K562 (cell line): ENCODE results near the gene NCOA6. TPM values are rescaled to one million over a fixed set of nuclear protein-coding genes. Genes with fewer than 3 reads are reported as not detected.
A peak's percentile ranks its signal among the peaks of the same experiment; 100 is the strongest.

ENCODE experiments used
- ARID3B ChIP-seq: fragments of 250-450 bp; sonication (Bioruptor Pico); IDR thresholded peaks from 2 replicates; pipeline ENCODE4 v1.4.0; 2020; ENCODE audit warnings: borderline replicate concordance
- BRCA1 ChIP-seq, 2 experiments: fragments of 450-650 bp in 1 of 2; sonication (generic) in 1 of 2; formaldehyde crosslinking in 1 of 2; IDR thresholded peaks; 2 replicates each; pipeline versions ENCODE4 v1.5.0 to v1.6.1; 2017 to 2020; ENCODE audit warnings: mild to moderate bottlenecking in 1 of 2, missing genetic modification reagents in 1 of 2
- CTBP1 ChIP-seq: fragments of 450-650 bp; IDR thresholded peaks from 2 replicates; pipeline ENCODE4 v1.6.1; 2016; ENCODE audit warnings: borderline replicate concordance
- DEAF1 ChIP-seq: fragments of 450-650 bp; formaldehyde crosslinking; IDR thresholded peaks from 2 replicates; pipeline ENCODE4 v1.4.0; 2020; ENCODE audit warnings: mild to moderate bottlenecking, moderate library complexity
- E2F6 ChIP-seq, 2 experiments: IDR thresholded peaks; 2 replicates each; pipeline ENCODE4 v1.6.1; 2011; ENCODE audit warnings: borderline replicate concordance in 1 of 2, control low read depth in 1 of 2, low read depth in 1 of 2, low read length in 1 of 2, mild to moderate bottlenecking in 1 of 2, mixed read lengths in 1 of 2, moderate library complexity in 1 of 2; ENCODE audit not compliant: insufficient read depth in 1 of 2, insufficient read length in 1 of 2, poor library complexity in 1 of 2, severe bottlenecking in 1 of 2; ENCODE audit errors: extremely low read depth in 1 of 2
- EGR1 ChIP-seq: fragments of 450-650 bp; conservative IDR thresholded peaks from 2 replicates; pipeline ENCODE4 v1.6.1; 2017; ENCODE audit warnings: mild to moderate bottlenecking
- FOXO4 ChIP-seq: fragments of 450-650 bp; formaldehyde crosslinking; IDR thresholded peaks from 2 replicates; pipeline ENCODE4 v1.4.0; 2020; ENCODE audit warnings: mild to moderate bottlenecking, moderate library complexity
- NR3C1 ChIP-seq: sonication (generic); formaldehyde crosslinking; IDR thresholded peaks from 2 replicates; pipeline ENCODE4 v1.8.1; 2022; ENCODE audit warnings: missing genetic modification reagents
- RREB1 ChIP-seq: fragments of 250-450 bp; sonication (Bioruptor Pico); IDR thresholded peaks from 2 replicates; pipeline ENCODE4 v1.4.0; 2020
- SIN3B ChIP-seq: fragments of 450-650 bp; IDR thresholded peaks from 2 replicates; pipeline ENCODE4 v1.6.1; 2017; ENCODE audit warnings: low read depth, mild to moderate bottlenecking, moderate library complexity
- ZNF398 ChIP-seq: fragments of 250-450 bp; sonication (Bioruptor Pico); IDR thresholded peaks from 2 replicates; pipeline ENCODE4 v1.8.0; 2021; ENCODE audit warnings: moderate library complexity, mild to moderate bottlenecking, inconsistent platforms
- polyA plus RNA-seq, 8 experiments: library from polyadenylated mRNA; depleted of rRNA in 4 of 8; stranded (reverse) in 5 of 8; unstranded in 3 of 8; fragments of >200 nt; fragmentation: Nextera tagmentation in 2 of 8; fragmentation: Illumina TruSeq in 1 of 8; extraction: Ambion mirVana in 2 of 8; extraction: Trizol in 1 of 8; gene quantifications; 2 replicates each; pipeline versions ENCODE4 v1.2.1 to v1.2.3, GENCODE V29; 2011 to 2014; ENCODE audit warnings: inconsistent platforms in 1 of 8, missing spikeins in 1 of 8
- total RNA-seq, 7 experiments: library from RNA; depleted of rRNA in 6 of 7; stranded (reverse); fragments of >200 nt in 6 of 7; fragmentation: Illumina TruSeq in 2 of 7; extraction: Trizol in 2 of 7; gene quantifications; 2 replicates each; pipeline versions ENCODE4 v1.2.1 to v1.2.3, GENCODE V29; 2011 to 2021; ENCODE audit warnings: low replicate concordance in 1 of 7

Gene NCOA6
- total and polyA plus RNA-seq, 9 of the 15 experiments (the other 6 are each of a cell fraction or from before 2014, with no cell fraction given): 6.1 to 25.0 (median 9.5) TPM

GRCh38 chr20:34704177-34705007 lies 121.1 kb downstream of the NCOA6 start, which contains the start of gene TP53INP2 (continued):
- TF ChIP-seq RREB1 (no peak), NR3C1 (no peak), ZNF398 (CRISPR knock-in tag) (no peak), CTBP1 (0 out of 2 replicates have a peak, but pooled peaks have one; percentile 34), SIN3B (peak; percentile 59), EGR1 (peak; percentile 76), FOXO4 (CRISPR knock-in tag) (no peak), E2F6 (IDR thresholded peaks at IDR 0.05; ENCODE audit: borderline replicate concordance in 1 of 2, extremely low read depth in 1 of 2, insufficient read depth in 1 of 2, insufficient read length in 1 of 2, low read depth in 1 of 2, low read length in 1 of 2, poor library complexity in 1 of 2, severe bottlenecking in 1 of 2) (no peak), DEAF1 (CRISPR knock-in tag) (no peak), BRCA1 (IDR thresholded peaks at IDR 0.05) (no peak), BRCA1 (CRISPR knock-in tag; IDR thresholded peaks at IDR 0.05) (no peak), ARID3B (CRISPR knock-in tag) (no peak)
